ENCODE data around the gene CACNA1C.

The CACNA1C gene

GRCh38 chr12:2360630-2361170, 307.9 kb downstream of the CACNA1C start:
- no peak for DNase-seq (ENCODE audit: low read depth in 2 of 2)

DNA sequence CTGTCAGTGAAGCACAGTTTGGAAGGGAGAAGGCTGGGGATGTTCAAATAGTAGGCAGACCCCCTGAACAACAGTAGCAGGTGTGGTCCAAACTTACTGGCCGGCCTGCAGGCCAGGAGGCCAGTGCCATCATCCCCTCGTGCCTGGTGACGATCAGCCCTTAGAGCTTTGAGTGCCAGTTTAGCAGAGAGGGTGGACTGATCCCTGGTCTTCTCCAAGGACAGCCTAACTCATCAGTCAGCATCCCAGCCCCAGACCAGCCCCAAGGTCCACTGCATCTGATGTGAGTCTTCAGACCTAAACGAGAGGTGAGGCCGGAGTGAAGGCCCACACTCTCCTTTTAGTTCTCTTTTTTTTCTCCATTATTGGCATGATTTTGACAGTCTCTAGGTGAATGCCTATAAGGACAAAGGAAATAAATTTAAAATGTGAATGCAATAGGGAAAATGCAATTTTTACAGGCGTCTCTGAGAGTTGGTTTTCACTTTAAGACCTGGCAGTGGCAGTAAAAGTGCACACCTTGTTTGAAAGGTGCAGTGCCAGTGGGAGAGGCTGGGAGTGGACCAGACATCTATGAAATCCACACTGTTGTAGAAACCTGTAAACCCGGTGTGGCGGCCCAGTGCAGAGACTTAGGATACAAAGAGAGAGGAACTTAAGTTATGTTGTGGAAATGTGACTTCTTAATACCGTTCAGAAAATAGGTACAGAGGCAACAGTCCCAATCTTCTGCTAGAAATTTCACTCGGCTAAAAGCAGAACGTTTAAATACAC, 311.2 kb downstream of the CACNA1C start:
- DNase-seq (ENCODE audit: low read depth in 2 of 2) = no peak

DNA sequence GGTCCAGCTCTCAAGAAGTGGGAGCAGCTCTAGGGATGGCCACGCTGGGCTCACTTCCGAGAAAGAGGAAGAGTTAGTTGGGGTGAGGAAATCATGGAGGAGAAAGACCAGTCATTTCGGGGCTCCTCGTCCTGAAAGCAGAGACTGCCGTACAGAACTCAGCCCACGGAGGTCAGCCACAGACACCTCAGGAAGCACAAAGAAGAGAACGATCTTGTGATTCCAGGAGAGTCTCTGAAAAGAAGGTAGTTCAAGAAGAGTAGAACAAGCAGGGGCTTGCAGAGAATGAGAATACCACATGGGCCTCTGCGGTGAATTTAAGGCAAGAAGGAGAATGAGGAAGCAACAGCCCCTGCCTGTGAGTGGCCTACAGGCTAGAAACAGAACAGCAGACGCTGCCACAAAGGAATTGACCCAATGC, 311.9 kb downstream of the CACNA1C start:
- no peak for DNase-seq (ENCODE audit: low read depth in 2 of 2)

- DNase-seq (ENCODE audit: low read depth in 2 of 2) = no peak
Measured at GRCh38 chr12:2366711-2367110, 313.9 kb downstream of the CACNA1C start.

GRCh38 chr12:2372178-2372577, 319.4 kb downstream of the CACNA1C start:
- no peak for DNase-seq (ENCODE audit: low read depth in 2 of 2)

DNA sequence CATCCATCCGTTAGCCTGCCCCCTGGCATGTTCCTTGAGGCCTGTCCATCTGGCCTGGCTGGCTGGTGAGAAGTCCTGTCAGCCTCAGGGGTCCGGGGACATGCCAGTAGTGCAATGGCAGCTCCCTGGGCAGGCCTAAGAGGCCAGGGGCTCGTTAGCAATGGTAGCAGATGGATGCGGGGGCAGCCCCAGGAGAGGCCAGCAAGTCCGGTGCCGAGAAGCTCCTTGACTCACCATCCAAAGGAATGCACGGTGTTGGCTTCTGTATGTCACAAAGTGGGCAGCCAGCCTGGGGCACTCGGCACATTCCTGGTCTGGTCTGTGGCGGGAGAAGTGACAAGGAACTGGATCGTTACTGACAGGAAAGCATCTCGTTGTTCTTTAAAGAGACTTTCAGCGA, 319.9 kb downstream of the CACNA1C start:
- no peak for DNase-seq (ENCODE audit: low read depth in 2 of 2)

GRCh38 chr12:2373307-2373706, 320.5 kb downstream of the CACNA1C start:
- no peak for DNase-seq (ENCODE audit: low read depth in 2 of 2)

- DNase-seq (ENCODE audit: low read depth in 2 of 2) = no peak
Measured at GRCh38 chr12:2374092-2374906, 321.5 kb downstream of the CACNA1C start.

DNA sequence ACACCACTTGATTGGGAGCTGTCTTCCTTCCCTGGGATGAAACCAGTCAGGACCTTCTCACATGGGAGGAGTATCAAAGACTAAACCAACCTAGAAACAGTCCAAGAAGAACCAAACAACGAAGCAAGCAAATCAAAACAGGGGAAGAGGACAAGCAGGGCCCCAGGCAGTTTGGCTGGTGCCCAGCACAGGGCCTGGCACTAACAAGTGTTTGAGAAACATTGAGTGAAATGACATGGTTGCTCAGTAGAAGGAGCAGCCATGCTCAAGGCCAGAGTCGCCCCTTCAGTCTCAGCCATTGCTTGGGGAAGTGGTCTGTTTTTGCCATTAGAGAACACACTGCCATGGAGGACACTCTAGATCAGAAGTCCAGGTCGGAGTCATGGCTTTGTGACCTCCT, 323.1 kb downstream of the CACNA1C start:
- no peak for DNase-seq (ENCODE audit: low read depth in 2 of 2)

- DNase-seq (ENCODE audit: low read depth in 2 of 2) = no peak
Measured at GRCh38 chr12:2376908-2377657, 324.3 kb downstream of the CACNA1C start.

DNA sequence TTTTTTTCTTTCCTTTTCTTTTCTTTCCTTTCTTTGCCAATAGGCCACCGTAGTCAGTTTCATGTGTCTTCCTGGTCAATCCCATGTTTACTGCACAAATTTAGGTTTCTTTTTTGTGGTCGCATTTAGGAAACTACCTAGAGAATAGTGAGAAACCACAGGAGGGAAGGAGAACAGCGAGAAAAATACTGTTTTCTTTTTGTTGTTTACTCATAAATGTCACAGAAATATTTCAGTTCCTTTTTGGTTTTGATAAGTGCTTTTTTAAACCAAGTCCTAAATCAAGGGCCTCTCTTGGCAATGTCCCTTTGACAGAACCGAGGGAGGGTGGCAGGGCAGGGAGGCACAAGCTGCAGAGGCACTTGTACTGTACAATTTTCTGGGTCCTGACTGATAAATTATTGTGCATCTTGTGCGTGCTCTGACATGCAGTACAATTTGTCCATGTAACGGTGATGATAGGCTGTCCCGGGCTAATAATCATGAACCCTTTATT, 326.1 kb downstream of the CACNA1C start:
- DNase-seq (ENCODE audit: low read depth in 2 of 2) = no peak

DNA sequence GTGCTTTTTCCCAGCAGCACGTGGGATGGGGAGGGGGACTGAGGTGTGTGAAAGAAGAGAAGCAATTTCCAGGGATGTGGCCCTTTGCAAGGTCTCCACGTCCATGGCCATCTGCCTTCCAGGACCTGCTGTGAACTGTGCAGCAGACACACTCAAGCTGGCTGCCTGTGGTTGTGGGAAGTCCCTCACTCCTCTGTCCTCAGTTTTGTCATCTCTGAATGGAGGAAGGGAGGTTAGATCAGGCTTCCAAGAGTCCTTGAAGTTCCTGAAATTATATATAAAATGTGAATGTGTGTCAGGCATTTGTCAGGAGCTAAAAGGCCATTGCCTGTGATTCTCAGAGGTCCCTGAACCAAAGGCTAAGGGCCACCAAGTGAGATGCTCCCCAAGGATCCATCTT, 328.2 kb downstream of the CACNA1C start:
- DNase-seq (ENCODE audit: low read depth in 2 of 2) = no peak

GRCh38 chr12:2382370-2383155, 329.8 kb downstream of the CACNA1C start:
- DNase-seq (ENCODE audit: low read depth in 2 of 2) = no peak

GRCh38 chr12:2383325-2384028, 330.7 kb downstream of the CACNA1C start:
- no peak for DNase-seq (ENCODE audit: low read depth in 2 of 2)

DNA sequence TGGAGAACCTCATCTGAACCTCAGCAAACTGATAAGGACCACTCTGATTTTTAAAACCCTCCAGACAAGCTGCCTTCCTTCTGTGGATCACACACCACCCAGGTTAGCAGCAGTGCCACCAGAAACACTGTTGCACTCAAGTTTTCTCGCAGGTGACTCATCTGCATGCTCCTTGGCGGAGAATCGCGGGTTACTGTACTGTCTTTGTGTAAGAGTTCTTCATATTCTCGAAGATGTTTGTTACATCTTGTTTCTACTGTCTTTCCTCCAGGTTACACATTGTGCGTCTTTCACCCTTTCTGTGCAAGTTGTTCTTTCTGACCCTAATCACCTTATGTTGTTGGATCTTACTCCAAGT, 331.2 kb downstream of the CACNA1C start:
- no peak for DNase-seq (ENCODE audit: low read depth in 2 of 2)

GRCh38 chr12:2384533-2385351, 332.0 kb downstream of the CACNA1C start:
- DNase-seq (ENCODE audit: low read depth in 2 of 2) = no peak

GRCh38 chr12:2385529-2385928, 332.7 kb downstream of the CACNA1C start:
- no peak for DNase-seq (ENCODE audit: low read depth in 2 of 2)

DNA sequence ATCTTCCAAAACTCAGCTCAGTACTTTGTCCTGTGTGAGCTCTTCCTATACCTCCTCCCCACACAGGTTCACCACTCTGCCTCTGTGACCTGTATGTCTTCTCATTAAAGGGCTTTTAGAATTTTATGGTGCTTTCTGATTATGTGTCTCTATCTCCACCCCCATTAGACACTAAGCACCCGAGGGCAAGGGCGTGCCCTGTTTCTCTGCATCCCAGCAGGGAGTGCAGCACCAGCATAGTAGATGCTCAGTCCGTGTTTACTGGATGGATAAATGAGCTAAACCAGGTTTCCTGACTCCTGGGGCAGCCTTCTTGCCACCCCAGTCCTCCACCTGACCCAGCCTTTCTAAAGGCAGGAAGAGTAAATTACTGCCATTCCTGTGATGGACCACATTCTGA, 333.8 kb downstream of the CACNA1C start:
- DNase-seq (ENCODE audit: low read depth in 2 of 2) = no peak

GRCh38 chr12:2387103-2387834, 334.5 kb downstream of the CACNA1C start:
- peak; percentile 27 to 32 for DNase-seq (ENCODE audit: low read depth in 2 of 2)
